ENCODE data around the gene DPEP1. TPM values are rescaled to one million over a fixed set of nuclear protein-coding genes. Genes with fewer than 3 reads are reported as not detected.

The DPEP1 gene
- polyA plus RNA-seq, 3 donors, result not detected

GRCh38 chr16:89618109-89618998, 4.9 kb downstream of the DPEP1 start:
- H3K9me3 ChIP-seq (replicated peaks in 1 of 2; ENCODE audit: control insufficient read depth in 1 of 2, insufficient read depth in 1 of 2, low read length in 2 of 2), result no peaks in the 10 kb centered on the region
- Mint-ChIP-seq H3K27me3 (ENCODE audit: low read depth in 3 of 3) (peaks cover 7 to 19% (median 11%) of the 10 kb centered on the region in 3 donors), H3K4me3 (no peak overlapping the region), H3K27ac (no peak overlapping the region), H3K36me3 (no peaks in the 10 kb centered on the region), H3K9me3 (peaks cover 0 to 5% (median 0%) of the 10 kb centered on the region in 7 donors), H3K4me1 (no peaks in the 10 kb centered on the region)
- no peaks in the 10 kb centered on the region for H3K79me2 ChIP-seq (ENCODE audit: insufficient read depth, low read length)
- H4K20me1 ChIP-seq (ENCODE audit: insufficient read depth, low read length), result no peaks in the 10 kb centered on the region
- H3K36me3 ChIP-seq (replicated peaks in 1 of 2; ENCODE audit: control insufficient read depth in 1 of 2, insufficient read depth in 2 of 2, low read length in 2 of 2), result no peaks in the 10 kb centered on the region
- TF ChIP-seq, protein P1, sequence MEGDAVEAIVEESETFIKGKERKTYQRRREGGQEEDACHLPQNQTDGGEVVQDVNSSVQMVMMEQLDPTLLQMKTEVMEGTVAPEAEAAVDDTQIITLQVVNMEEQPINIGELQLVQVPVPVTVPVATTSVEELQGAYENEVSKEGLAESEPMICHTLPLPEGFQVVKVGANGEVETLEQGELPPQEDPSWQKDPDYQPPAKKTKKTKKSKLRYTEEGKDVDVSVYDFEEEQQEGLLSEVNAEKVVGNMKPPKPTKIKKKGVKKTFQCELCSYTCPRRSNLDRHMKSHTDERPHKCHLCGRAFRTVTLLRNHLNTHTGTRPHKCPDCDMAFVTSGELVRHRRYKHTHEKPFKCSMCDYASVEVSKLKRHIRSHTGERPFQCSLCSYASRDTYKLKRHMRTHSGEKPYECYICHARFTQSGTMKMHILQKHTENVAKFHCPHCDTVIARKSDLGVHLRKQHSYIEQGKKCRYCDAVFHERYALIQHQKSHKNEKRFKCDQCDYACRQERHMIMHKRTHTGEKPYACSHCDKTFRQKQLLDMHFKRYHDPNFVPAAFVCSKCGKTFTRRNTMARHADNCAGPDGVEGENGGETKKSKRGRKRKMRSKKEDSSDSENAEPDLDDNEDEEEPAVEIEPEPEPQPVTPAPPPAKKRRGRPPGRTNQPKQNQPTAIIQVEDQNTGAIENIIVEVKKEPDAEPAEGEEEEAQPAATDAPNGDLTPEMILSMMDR (IDR thresholded peaks at IDR 0.05), result no peak
- DNase-seq, result no peak
- H3K4me1 ChIP-seq (ENCODE audit: control insufficient read depth in 1 of 2, insufficient read depth in 2 of 2, low read length in 2 of 2), result no peaks in the 10 kb centered on the region
- H3K9ac ChIP-seq (ENCODE audit: insufficient read depth, low read length, poor library complexity, severe bottlenecking), result no peak overlapping the region
- intact Hi-C loops (cut with micrococcal nuclease), result no loop called here
- no peak overlapping the region for H2AFZ ChIP-seq (ENCODE audit: insufficient read depth, low read depth, low read length, poor library complexity, severe bottlenecking)
- H3K4me2 ChIP-seq (replicated peaks; ENCODE audit: extremely low read depth, low read length, poor library complexity, severe bottlenecking), result no peak overlapping the region
- H3K27me3 ChIP-seq (ENCODE audit: control insufficient read depth in 2 of 2, insufficient read depth in 2 of 2, low read length in 2 of 2), result peaks cover 0 to 3% of the 10 kb centered on the region in 2 donors
- no peak overlapping the region for H3K4me3 ChIP-seq (replicated peaks in 1 of 3; ENCODE audit: low read depth in 2 of 3, low read length in 3 of 3)
- H3K27ac ChIP-seq (ENCODE audit: low read depth in 1 of 2, low read length in 2 of 2), result no peak overlapping the region
- WGBS (ENCODE audit: insufficient coverage), result no CpG with 5 or more reads among the region's 16 CpGs

DNA sequence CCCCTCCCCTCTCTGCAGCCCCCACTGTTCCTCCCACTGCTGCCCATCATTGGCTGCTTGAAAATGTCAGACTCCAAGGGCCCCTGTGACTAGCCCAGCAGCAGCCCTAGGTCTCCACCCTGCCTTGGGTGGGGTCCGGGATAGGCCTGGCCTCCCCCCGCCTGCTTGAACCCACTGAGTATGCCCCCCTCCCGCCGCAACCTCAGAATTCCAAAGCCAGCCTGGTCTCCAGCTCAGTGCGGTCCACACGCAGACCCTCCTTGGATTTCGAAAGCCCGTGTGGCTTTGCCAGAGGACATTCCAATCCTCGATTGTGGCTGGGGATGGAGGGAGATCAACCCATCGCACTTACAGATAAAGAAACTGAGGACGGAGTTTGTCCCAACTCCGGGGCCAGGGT, 6.4 kb downstream of the DPEP1 start:
- H3K4me1 Mint-ChIP-seq, result no peaks in the 10 kb centered on the region
- no peak overlapping the region for H3K27ac Mint-ChIP-seq
- intact Hi-C loops (cut with micrococcal nuclease), result no loop called here

More for the DNA sequence above, 6.4 kb downstream of the DPEP1 start:
- Histone ChIP-seq H3K36me3 (replicated peaks in 1 of 2; ENCODE audit: control insufficient read depth in 1 of 2, insufficient read depth in 2 of 2, low read length in 2 of 2) (no peaks in the 10 kb centered on the region), H3K4me1 (ENCODE audit: control insufficient read depth in 1 of 2, insufficient read depth in 2 of 2, low read length in 2 of 2) (no peaks in the 10 kb centered on the region), H3K9ac (ENCODE audit: insufficient read depth, low read length, poor library complexity, severe bottlenecking) (no peak overlapping the region), H3K27ac (ENCODE audit: low read depth in 1 of 2, low read length in 2 of 2) (no peak overlapping the region), H3K27me3 (ENCODE audit: control insufficient read depth in 2 of 2, insufficient read depth in 2 of 2, low read length in 2 of 2) (peaks cover 0 to 14% of the 10 kb centered on the region in 2 donors), H4K20me1 (ENCODE audit: insufficient read depth, low read length) (no peaks in the 10 kb centered on the region), H3K4me3 (replicated peaks in 1 of 3; ENCODE audit: low read depth in 2 of 3, low read length in 3 of 3) (no peak overlapping the region), H3K9me3 (replicated peaks in 1 of 2; ENCODE audit: control insufficient read depth in 1 of 2, insufficient read depth in 1 of 2, low read length in 2 of 2) (no peaks in the 10 kb centered on the region), H2AFZ (ENCODE audit: insufficient read depth, low read depth, low read length, poor library complexity, severe bottlenecking) (no peak overlapping the region), H3K79me2 (ENCODE audit: insufficient read depth, low read length) (no peaks in the 10 kb centered on the region), H3K4me2 (replicated peaks; ENCODE audit: extremely low read depth, low read length, poor library complexity, severe bottlenecking) (no peak overlapping the region)
- TF ChIP-seq, protein P1 (IDR thresholded peaks at IDR 0.05), result no peak
- Mint-ChIP-seq H3K4me3 (no peak overlapping the region), H3K27me3 (ENCODE audit: low read depth in 3 of 3) (peaks cover 15 to 20% (median 15%) of the 10 kb centered on the region in 3 donors), H3K36me3 (no peaks in the 10 kb centered on the region), H3K9me3 (peaks cover 0 to 5% (median 0%) of the 10 kb centered on the region in 7 donors)
- DNase-seq, result no peak
- WGBS (ENCODE audit: insufficient coverage), result 96% methylated on average over 11 of the region's 12 CpGs

Data from CD14-positive monocyte (primary cell).